Measurements from ENCODE around the gene ADCY5. TPM values are rescaled to one million over a fixed set of nuclear protein-coding genes. Genes with fewer than 3 reads are reported as not detected.

ADCY5 gene
- polyA plus RNA-seq, 2 of the 4 experiments (the other 2 are of a cell fraction) = 0.57 to 0.68 TPM

DNA sequence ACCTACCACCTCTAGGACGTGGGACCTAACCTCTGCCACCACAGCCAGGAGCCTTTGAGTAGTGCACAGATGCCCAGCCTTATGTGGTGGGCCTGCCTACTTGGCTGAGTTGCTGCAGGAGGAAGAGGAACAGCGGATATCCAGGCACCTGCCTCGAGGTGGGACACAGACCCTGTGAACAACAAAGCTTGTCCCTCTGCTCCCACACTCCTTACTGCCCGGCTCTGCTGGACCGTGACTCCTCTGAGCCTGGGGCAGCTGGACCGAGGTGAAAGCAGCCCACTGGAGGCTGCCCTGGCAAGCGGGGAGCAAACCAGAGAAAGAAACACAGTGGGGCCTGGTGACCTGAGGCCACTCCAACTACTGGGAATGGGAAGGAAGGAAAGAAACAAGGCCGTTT is 149.3 kb downstream of the ADCY5 start (continued):
- no peak for TF ChIP-seq CHD2 (IDR thresholded peaks at IDR 0.05; ENCODE audit: low read length, partially characterized antibody)
- TF ChIP-seq ZNF302 (CRISPR knock-in tag; IDR thresholded peaks at IDR 0.05) = no peak
- TF ChIP-seq HDAC2 (IDR thresholded peaks at IDR 0.05) = no peak
- TF ChIP-seq SREBF2 (IDR thresholded peaks at IDR 0.05) = no peak
- TF ChIP-seq NPAS2 (CRISPR knock-in tag; IDR thresholded peaks at IDR 0.05; ENCODE audit: borderline replicate concordance) = no peak

DNA sequence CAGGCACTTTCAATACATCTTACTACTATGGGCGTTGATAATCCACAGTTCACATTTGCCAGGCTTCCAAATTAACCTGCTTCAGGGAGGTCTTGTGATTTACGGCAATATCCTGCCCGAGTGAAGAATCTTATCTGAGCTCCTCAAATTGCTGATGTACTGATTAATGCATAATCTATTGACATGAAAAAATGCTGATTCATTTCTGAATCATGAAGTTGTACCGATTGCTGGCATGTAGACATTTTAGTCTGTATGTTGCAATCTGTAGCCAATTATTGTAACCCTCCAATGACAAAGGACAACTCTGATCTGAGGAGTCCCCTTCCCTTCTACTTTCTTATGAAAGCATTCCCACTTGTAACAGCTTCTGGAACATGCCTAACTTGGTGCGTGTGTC is 150.0 kb downstream of the ADCY5 start:
- H3K9me3 ChIP-seq = no peaks in the 10 kb centered on the region
- no peak for FAIRE-seq
- 32% methylated on average over 5 of the region's 5 CpGs for WGBS (ENCODE audit: missing lambda C conversion rate)
- ATAC-seq = no peak
- H3K4me2 ChIP-seq = peak overlapping the region; percentile 60
- ChIA-PET CTCF (interaction anchor here (1.6 to 4.8 kb wide), 2 partner anchors 13 to 356 kb away, joined by 3 to 36 read pairs; no protein-coding TSS in a partner anchor), POLR2A (no interaction called here)
- DNase-seq (ENCODE audit: low read depth in 1 of 2, low spot score in 1 of 2) = peak; percentile 16 to 33
- TF ChIP-seq CEBPB (IDR thresholded peaks at IDR 0.05) (peak; percentile 51 to 82; a peak in 3 of 4 replicates), MAFK (IDR thresholded peaks at IDR 0.05; ENCODE audit: partially characterized antibody) (peak; percentile 93)
- TF ChIP-seq, protein P1, sequence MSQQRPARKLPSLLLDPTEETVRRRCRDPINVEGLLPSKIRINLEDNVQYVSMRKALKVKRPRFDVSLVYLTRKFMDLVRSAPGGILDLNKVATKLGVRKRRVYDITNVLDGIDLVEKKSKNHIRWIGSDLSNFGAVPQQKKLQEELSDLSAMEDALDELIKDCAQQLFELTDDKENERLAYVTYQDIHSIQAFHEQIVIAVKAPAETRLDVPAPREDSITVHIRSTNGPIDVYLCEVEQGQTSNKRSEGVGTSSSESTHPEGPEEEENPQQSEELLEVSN (IDR thresholded peaks at IDR 0.05; ENCODE audit: borderline replicate concordance, low read depth) = no peak
- H3K4me1 ChIP-seq = peaks cover 22% of the 10 kb centered on the region
- H3K27ac ChIP-seq = peak overlapping the region; percentile 68 to 83
- no peak overlapping the region for H3K4me3 ChIP-seq

DNA sequence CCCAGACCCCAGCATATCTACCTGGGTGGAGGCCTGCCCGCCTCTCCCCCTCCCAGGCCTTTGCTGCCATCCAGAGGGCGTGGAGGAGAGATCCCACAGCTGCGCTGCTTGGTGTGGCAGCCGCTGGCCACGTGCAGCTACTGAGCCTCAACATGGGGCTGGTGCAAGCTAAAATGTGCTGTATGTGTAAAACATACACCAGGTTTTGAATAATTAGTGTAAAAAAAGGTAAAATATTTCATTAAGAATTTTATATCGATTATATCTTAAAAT is 151.3 kb downstream of the ADCY5 start:
- no peak overlapping the region for H3K4me2 ChIP-seq
- no peak for TF ChIP-seq MAFK (IDR thresholded peaks at IDR 0.05; ENCODE audit: partially characterized antibody)
- no peak for TF ChIP-seq TFCP2L1 (CRISPR knock-in tag; IDR thresholded peaks at IDR 0.05)
- peak in 1 of 2 experiments; percentile 37; a peak in 2 of 5 replicates for TF ChIP-seq RAD21 (conservative IDR thresholded peaks at IDR 0.05 in 1 of 2, IDR thresholded peaks at IDR 0.05 in 1 of 2)
- TF ChIP-seq, protein P2, sequence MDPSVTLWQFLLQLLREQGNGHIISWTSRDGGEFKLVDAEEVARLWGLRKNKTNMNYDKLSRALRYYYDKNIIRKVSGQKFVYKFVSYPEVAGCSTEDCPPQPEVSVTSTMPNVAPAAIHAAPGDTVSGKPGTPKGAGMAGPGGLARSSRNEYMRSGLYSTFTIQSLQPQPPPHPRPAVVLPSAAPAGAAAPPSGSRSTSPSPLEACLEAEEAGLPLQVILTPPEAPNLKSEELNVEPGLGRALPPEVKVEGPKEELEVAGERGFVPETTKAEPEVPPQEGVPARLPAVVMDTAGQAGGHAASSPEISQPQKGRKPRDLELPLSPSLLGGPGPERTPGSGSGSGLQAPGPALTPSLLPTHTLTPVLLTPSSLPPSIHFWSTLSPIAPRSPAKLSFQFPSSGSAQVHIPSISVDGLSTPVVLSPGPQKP (IDR thresholded peaks at IDR 0.05; ENCODE audit: low read depth, low read length) = no peak
- ChIA-PET CTCF (interaction anchor here (1.2 to 4.8 kb wide), 2 partner anchors 12 kb away, joined by 3 to 36 read pairs; no protein-coding TSS in a partner anchor), POLR2A (no interaction called here)
- WGBS (ENCODE audit: missing lambda C conversion rate) = 77% methylated on average over 5 of the region's 6 CpGs
- no peak overlapping the region for H3K4me3 ChIP-seq
- DNase-seq (ENCODE audit: low read depth in 1 of 2, low spot score in 1 of 2) (no peak), ATAC-seq (no peak), FAIRE-seq (no peak)
- peaks cover 22% of the 10 kb centered on the region for H3K4me1 ChIP-seq
- no peaks in the 10 kb centered on the region for H3K9me3 ChIP-seq
- 0 out of 6 replicates have a peak overlapping the region, but pooled peaks of 1 of the 2 experiments have one; percentile 2 for H3K27ac ChIP-seq

DNA sequence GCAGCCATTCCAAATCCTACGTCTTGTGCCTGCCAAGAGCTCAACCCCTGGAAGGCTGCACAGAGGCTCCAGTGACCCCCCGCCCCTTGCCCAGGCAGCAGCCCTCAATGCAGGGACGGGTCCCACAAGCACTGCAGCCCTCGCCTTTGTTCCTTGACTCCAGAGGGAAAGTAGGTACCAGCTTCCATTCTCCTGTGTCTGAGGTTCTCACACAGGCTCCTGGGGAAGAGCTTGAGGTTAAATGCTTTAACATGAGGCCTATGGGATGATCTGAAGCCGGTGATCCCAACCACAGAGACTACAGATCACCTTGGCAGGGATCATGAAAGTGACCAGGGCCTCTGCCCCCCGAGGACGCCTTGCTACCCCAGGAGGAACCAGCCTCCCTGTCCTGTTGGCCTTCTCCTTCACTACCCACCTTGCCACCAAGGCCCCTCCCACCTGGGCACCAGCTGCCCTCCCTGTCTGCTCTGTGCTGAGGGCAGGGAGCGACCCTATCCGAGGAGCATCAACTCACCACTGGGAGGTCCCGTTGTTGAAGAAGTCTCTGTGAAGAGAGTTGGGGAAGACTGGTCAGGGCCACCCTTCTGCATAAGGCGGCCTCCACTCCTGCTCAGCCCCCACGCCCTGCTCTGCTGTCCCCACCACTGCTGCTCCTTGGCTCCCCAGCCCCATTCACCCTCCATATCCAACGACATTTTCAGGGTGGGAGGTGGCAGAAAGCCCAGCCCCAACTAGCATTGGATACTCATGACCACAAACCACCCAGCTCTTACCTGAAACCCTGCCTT is 151.9 kb downstream of the ADCY5 start:
- ATAC-seq (no peak), DNase-seq (ENCODE audit: low read depth in 1 of 2, low spot score in 1 of 2) (no peak), FAIRE-seq (no peak)
- Histone ChIP-seq H3K4me1 (peaks cover 22% of the 10 kb centered on the region), H3K4me3 (no peak overlapping the region), H3K4me2 (no peak overlapping the region), H3K9me3 (no peaks in the 10 kb centered on the region), H3K27ac (0 out of 6 replicates have a peak overlapping the region, but pooled peaks of 1 of the 2 experiments have one; percentile 2)
- 75% methylated on average over 12 of the region's 13 CpGs for WGBS (ENCODE audit: missing lambda C conversion rate)
- ChIA-PET POLR2A (no interaction called here), CTCF (interaction anchor here (1.2 to 4.8 kb wide), 2 partner anchors 12 to 13 kb away, joined by 3 to 36 read pairs; no protein-coding TSS in a partner anchor)
- TF ChIP-seq, protein P3, sequence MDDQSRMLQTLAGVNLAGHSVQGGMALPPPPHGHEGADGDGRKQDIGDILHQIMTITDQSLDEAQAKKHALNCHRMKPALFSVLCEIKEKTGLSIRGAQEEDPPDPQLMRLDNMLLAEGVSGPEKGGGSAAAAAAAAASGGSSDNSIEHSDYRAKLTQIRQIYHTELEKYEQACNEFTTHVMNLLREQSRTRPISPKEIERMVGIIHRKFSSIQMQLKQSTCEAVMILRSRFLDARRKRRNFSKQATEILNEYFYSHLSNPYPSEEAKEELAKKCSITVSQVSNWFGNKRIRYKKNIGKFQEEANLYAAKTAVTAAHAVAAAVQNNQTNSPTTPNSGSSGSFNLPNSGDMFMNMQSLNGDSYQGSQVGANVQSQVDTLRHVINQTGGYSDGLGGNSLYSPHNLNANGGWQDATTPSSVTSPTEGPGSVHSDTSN (IDR thresholded peaks at IDR 0.05) = no peak
- TF ChIP-seq RFX5 (IDR thresholded peaks at IDR 0.05) (no peak), POLR2AphosphoS2 (conservative IDR thresholded peaks at IDR 0.05; ENCODE audit: low read length) (no peak), RAD21 (conservative IDR thresholded peaks at IDR 0.05 in 1 of 2, IDR thresholded peaks at IDR 0.05 in 1 of 2) (no peak), CBX8 (IDR thresholded peaks at IDR 0.05) (no peak), EHMT2 (IDR thresholded peaks at IDR 0.05; ENCODE audit: low read depth) (no peak), SMC3 (IDR thresholded peaks at IDR 0.05) (no peak), POLR2A (IDR thresholded peaks at IDR 0.05; ENCODE audit: low read length) (no peak), EP300 (IDR thresholded peaks at IDR 0.05) (no peak), HOXB5 (CRISPR knock-in tag; IDR thresholded peaks at IDR 0.05) (no peak), ESRRA (IDR thresholded peaks at IDR 0.05; ENCODE audit: borderline replicate concordance, low read length) (no peak), MAFK (IDR thresholded peaks at IDR 0.05; ENCODE audit: partially characterized antibody) (no peak)

All from A549 (cell line).